Stimulated activated CD4-positive, alpha-beta T cell treated with anti-CD3 and anti-CD28 coated beads, Interleukin-1b, Interleukin-23, amount 100 ng/mL, for 24 hours (primary cell): ENCODE measurements around the gene ERC2.

Source experiments
- DNase-seq, 4 experiments: peaks; one replicate each; pipeline ENCODE4 v3.0.0-alpha.2; 2020; ENCODE audit warnings: low read depth in 4 of 4, low spot score in 1 of 4

Gene ERC2

GRCh38 chr3:55723653-55724406 is 744.4 kb downstream of the ERC2 start:
- no peak for DNase-seq

- DNase-seq = no peak
These were observed 746.4 kb downstream of the ERC2 start for GRCh38 chr3:55721716-55722484.

GRCh38 chr3:55720614-55721013 is 747.7 kb downstream of the ERC2 start:
- DNase-seq = no peak

- no peak for DNase-seq
These were observed 748.8 kb downstream of the ERC2 start for GRCh38 chr3:55719508-55719907.

- DNase-seq = no peak
These were observed 749.3 kb downstream of the ERC2 start for GRCh38 chr3:55719006-55719405.

- DNase-seq = no peak
These were observed 749.7 kb downstream of the ERC2 start for GRCh38 chr3:55718521-55718921.

- no peak for DNase-seq
These were observed 750.2 kb downstream of the ERC2 start for GRCh38 chr3:55718074-55718473.

- DNase-seq = no peak
These were observed 750.8 kb downstream of the ERC2 start for GRCh38 chr3:55717481-55717880.

- DNase-seq = no peak
These were observed 751.5 kb downstream of the ERC2 start for GRCh38 chr3:55716611-55717225.

- DNase-seq = no peak
These were observed 752.2 kb downstream of the ERC2 start for GRCh38 chr3:55716044-55716443.

- DNase-seq = no peak
These were observed 754.2 kb downstream of the ERC2 start for GRCh38 chr3:55714057-55714456.

- no peak for DNase-seq
These were observed 756.6 kb downstream of the ERC2 start for GRCh38 chr3:55711646-55712045.

GRCh38 chr3:55709411-55710012 is 758.8 kb downstream of the ERC2 start:
- no peak for DNase-seq

GRCh38 chr3:55708921-55709320 is 759.3 kb downstream of the ERC2 start:
- DNase-seq = no peak

GRCh38 chr3:55708242-55708641 is 760.0 kb downstream of the ERC2 start:
- DNase-seq = no peak

- no peak for DNase-seq
These were observed 763.7 kb downstream of the ERC2 start for GRCh38 chr3:55704521-55704920.

- DNase-seq = no peak
These were observed 765.4 kb downstream of the ERC2 start for GRCh38 chr3:55702822-55703221.

GRCh38 chr3:55701997-55702396 is 766.3 kb downstream of the ERC2 start:
- no peak for DNase-seq

GRCh38 chr3:55698831-55699230 is 769.4 kb downstream of the ERC2 start:
- DNase-seq = no peak

- DNase-seq = no peak
These were observed 770.9 kb downstream of the ERC2 start for GRCh38 chr3:55697177-55697865.

- DNase-seq = no peak
These were observed 775.2 kb downstream of the ERC2 start for GRCh38 chr3:55692957-55693558.
